GM12873 (cell line): ENCODE results near the gene MATK.

Source experiments
- CTCF ChIP-seq: IDR thresholded peaks from 2 replicates; pipeline ENCODE4 v1.5.1; 2012; ENCODE audit warnings: low read depth, mild to moderate bottlenecking, moderate library complexity, low read length, control low read depth; ENCODE audit not compliant: insufficient read depth; ENCODE audit errors: missing control alignments

MATK gene

GRCh38 chr19:3830621-3831589 lies 44.7 kb upstream of the MATK start:
- no peak for TF ChIP-seq CTCF

- no peak for TF ChIP-seq CTCF
Measured at GRCh38 chr19:3827306-3827705, 41.1 kb upstream of the MATK start.

GRCh38 chr19:3826163-3826562 lies 40.0 kb upstream of the MATK start:
- no peak for TF ChIP-seq CTCF

- no peak for TF ChIP-seq CTCF
Measured at GRCh38 chr19:3825286-3825956, 39.2 kb upstream of the MATK start.

GRCh38 chr19:3823350-3823713 lies 37.2 kb upstream of the MATK start:
- no peak for TF ChIP-seq CTCF

GRCh38 chr19:3822683-3823349 lies 36.6 kb upstream of the MATK start:
- TF ChIP-seq CTCF, result no peak

- TF ChIP-seq CTCF, result peak; percentile 98
Measured at GRCh38 chr19:3821857-3822364, 35.7 kb upstream of the MATK start.
